ENCODE results near the gene CDHR1.
"Not testable (repeated sequence)": the region's sequence is repeated elsewhere in the genome, so short reads cannot be mapped to it uniquely, and the experiment has no call there.

CDHR1 gene

GRCh38 chr10:84194424-84195043 lies at the start of gene CDHR1:
Gene CDHR1 (plus strand): TSS chr10:84194537. CDS start chr10:84194761, 224 bp downstream.
- no peak for DNase-seq

DNA sequence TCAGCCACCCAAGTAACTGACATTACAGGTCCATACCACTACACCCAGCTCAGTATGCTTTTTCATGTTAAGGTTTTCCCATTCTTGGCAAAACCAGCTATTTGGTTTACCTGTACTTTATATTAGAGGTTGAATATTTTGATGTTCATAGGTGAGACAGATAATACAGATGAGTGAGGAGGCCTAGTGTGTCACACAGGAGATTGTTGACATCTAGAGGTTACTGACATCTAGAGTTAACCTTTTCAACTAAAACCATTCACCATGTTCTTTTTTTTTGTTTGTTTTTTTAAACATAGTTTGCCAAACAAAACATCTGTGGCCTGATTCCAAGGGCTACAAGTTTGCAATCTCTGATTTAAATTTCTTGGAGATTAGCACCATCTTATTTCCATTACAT lies 47.0 kb upstream of the CDHR1 start:
- DNase-seq = no peak

DNA sequence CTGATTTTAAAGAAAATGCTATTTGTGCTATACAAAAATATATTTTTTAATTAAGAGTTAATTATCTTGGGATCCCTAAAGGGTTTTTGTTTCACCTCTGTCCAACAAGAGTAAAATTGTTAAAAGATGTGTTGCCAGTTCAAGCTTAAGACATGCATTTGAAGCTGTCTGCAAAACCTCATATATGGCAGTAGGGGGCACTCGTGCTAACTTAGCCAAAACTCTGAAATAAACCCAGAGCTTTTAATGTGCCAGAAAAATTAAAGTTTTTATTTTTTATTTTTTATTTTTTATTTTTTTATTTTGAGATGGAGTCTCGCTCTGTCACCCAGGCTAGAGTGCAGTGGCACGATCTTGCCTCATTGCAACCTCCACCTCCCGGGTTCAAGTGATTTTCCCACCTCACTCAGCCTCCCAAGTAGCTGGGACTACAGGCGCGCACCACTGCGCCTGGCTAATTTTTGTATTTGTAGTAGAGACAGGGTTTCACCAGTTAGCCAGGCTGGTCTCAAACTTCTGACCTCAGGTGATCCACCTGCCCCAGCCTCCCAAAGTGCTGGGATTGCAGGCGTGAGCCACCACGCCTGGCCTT lies 46.2 kb upstream of the CDHR1 start:
- not testable (repeated sequence) for DNase-seq

DNA sequence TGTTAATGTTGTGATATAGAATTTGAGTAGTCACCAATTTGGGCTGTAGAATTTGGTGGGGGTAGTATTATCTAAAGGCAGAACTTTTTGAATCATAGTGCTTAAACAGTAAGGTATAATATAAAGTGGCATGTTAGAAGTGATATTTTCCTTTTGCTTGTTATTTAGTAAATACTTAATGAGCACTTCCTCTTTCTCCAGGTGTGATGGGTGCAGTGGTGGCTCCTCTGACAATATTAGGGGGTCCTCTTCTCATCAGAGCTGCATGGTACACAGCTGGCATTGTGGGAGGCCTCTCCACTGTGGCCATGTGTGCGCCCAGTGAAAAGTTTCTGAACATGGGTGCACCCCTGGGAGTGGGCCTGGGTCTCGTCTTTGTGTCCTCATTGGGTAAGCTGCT lies 44.5 kb upstream of the CDHR1 start:
- DNase-seq = no peak

GRCh38 chr10:84152769-84153168 lies 41.6 kb upstream of the CDHR1 start:
- no peak for DNase-seq

DNA sequence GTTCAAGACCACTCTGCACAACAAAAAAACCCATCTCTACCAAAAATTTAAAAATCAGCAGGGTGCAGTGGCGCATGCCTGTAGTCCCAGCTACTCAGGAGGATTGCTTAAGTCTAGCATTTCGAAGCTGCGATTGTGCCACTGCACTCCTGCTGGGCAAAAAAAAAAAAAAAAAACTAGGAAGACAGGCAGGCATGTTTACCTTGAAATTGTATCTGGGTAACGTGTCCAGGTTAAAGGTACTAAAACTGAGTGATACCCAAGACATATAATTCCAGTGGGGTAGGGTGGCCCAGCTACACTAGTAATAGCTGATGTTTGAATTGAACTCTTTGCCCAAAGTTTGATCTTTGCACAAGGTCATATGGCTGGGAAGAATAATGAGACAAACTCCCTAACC lies 38.8 kb upstream of the CDHR1 start:
- DNase-seq = no peak

GRCh38 chr10:84156009-84156408 lies 38.3 kb upstream of the CDHR1 start:
- DNase-seq = no peak

DNA sequence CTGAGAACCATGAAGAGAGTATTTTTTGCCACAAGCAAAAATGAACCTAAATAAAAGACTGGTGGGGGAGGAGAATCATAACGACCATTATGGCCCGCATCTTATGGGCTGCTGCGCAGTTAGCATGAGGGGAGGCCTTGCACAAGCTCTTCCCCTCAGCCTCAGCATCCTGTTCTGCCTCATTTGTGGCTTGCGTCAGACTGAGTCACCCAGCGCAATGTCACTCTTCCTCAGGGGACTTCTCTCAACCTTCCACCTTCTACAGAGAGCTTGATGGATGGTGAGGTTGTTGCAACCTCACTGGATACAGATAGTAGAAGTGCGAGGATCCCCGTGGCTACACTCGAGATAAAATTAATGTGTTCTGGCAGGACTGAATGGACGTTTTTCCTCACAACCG lies 37.6 kb upstream of the CDHR1 start:
- DNase-seq = no peak

- DNase-seq = no peak
Measured at GRCh38 chr10:84158061-84158460, 36.3 kb upstream of the CDHR1 start.

- no peak for DNase-seq
Measured at GRCh38 chr10:84158550-84158949, 35.8 kb upstream of the CDHR1 start.

GRCh38 chr10:84159076-84159685 lies 35.2 kb upstream of the CDHR1 start:
- DNase-seq = no peak

DNA sequence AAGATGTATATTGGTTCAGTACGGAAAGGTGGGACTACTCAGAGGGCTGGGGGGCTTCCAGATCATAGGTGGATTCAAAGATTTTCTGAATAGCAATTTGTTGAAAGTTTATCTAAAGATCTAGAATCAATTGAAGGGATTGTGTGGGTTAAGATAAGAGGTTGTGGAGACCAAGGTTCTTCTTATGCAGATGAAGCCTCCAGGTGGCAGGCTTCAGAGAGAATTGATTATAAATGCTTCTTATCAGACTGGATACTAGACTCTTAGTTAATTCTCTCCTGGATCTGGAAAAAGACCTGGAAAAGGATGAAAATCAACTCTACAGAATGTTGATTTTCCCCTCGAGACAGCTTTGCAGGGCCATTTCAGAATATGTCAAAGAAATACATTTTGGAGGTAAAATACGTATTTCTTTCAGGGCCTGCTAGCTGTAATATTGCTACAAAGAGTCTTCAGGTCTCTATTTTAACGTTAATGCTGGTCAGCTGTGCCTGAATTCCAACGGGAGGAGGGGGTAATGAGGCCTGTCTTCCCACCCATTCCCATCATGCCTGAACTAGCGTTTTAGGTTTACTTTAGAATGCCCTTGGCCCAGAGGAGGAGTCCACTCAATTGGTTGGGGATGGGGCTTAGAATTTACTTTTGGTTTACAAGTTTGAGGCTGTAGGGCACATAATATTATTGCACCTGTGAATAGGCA lies 33.5 kb upstream of the CDHR1 start:
- DNase-seq = no peak

- DNase-seq = no peak
Measured at GRCh38 chr10:84163996-84164395, 30.3 kb upstream of the CDHR1 start.

DNA sequence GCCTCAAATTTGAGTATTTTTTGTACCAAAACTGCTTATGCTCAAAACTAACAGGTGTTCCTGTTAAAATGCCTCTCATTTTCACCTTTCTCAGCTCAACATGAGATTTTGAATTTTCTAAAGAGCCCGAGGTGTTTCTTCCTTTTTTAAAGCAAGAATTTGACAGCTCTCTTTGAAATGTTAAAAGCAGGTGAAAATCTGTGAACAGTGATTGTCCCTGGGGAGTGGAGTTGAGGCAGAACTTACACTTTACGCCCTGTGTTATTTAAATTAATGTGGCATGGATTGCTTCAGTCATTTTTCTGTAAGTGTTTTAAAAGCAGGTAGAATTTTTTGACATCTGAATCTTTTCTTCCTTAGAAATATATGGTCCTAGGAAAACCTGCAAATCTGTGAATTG lies 29.9 kb upstream of the CDHR1 start:
- DNase-seq = no peak

GRCh38 chr10:84166620-84167288 lies 27.6 kb upstream of the CDHR1 start:
- no peak for DNase-seq

DNA sequence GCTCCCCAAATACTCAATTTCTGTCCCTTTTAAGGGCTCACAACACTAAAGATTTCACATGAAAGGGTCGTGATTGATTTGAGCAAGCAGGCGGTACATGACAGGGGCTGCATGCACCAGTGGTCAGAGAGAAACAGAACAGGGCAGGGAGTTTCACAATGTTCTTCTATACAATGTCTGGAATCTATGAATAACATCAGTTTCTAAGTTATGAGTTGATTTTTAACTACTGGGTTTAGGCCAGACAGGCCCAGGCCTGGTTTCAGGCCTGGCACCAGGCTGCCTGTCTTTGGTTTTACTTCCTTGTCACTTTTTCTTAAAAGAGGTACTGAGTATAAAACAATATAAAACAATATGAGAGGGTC lies 27.1 kb upstream of the CDHR1 start:
- not testable (repeated sequence) for DNase-seq

GRCh38 chr10:84168382-84168781 lies 26.0 kb upstream of the CDHR1 start:
- not testable (repeated sequence) for DNase-seq

GRCh38 chr10:84171237-84171636 lies 23.1 kb upstream of the CDHR1 start:
- not testable (repeated sequence) for DNase-seq

DNA sequence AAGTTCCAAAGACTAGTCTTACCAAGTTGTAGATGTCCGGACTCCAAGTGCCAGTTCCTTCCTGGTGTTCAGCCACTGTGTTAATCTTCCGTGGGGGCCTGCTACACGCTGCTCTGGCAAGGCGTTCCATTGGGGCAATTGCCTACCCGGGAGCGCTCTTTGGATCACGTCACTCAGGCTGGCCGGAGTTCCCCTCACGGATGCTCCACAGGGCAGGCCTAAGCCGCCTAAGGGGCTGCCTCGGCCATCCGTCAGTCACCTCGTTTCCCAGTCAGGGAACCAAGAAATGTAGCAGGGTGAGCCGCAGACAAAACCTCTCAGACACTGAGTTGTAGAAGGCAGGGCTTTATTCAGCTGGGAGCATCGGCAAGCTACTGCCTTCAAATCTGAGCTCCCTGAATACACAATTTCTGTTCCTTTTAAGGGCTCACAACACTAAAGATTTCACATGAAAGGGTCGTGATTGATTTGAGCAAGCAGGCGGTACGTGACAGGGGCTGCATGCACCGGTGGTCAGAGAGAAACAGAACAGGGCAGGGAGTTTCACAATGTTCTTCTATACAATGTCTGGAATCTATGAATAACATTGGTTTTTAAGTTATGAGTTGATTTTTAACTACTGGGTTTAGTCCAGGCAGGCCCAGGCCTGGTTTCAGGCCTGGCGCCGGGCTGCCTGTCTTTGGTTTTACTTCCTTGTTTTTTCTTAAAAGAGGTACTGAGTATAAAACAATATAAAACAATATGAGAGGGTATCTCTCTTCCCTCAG lies 22.5 kb upstream of the CDHR1 start:
- not testable (repeated sequence) for DNase-seq

- DNase-seq = no peak
Measured at GRCh38 chr10:84172467-84173356, 21.6 kb upstream of the CDHR1 start.

DNA sequence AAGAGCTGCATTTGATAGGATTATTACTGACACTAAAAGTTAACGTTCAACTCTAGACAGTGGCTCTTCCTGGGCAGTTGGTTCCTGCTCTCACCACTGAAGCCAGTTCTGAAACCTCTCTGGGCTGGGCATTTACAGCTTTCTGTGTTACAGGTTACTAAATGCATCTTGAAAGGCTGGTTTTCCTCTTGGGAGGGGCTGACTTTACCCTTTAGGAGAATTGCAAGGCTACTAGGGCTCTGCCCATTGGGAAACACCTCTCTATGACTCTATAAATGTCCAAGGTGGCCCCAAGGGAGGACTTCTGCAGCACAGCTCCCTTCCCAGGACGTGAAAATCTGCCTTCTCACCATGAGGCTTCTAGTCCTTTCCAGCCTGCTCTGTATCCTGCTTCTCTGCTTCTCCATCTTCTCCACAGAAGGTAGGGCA lies 20.8 kb upstream of the CDHR1 start, which contains the start of gene GPR15LG:
GPR15LG (plus strand) TSS at position 301 of the 429 bp plus-strand sequence; CDS start at position 352, 51 bp downstream.
- DNase-seq = no peak

All from NCI-H187 (cell line).